Lung microvascular endothelial cell (primary cell): Measurements from ENCODE around the gene TBC1D25. TPM values are rescaled to one million over a fixed set of nuclear protein-coding genes. Genes with fewer than 3 reads are reported as not detected.

Experiments used
- DNase-seq, 2 donors: peaks; one replicate each; pipeline versions ENCODE4 v3.0.0 to v3.0.0-alpha.2; 2010; ENCODE audit warnings: low read depth in 2 of 2
- total RNA-seq: library from RNA; depleted of rRNA; stranded (reverse); fragments of >200 nt; gene quantifications from 2 replicates; pipeline ENCODE4 v1.2.1, GENCODE V29; 2014

The TBC1D25 gene, protein sequence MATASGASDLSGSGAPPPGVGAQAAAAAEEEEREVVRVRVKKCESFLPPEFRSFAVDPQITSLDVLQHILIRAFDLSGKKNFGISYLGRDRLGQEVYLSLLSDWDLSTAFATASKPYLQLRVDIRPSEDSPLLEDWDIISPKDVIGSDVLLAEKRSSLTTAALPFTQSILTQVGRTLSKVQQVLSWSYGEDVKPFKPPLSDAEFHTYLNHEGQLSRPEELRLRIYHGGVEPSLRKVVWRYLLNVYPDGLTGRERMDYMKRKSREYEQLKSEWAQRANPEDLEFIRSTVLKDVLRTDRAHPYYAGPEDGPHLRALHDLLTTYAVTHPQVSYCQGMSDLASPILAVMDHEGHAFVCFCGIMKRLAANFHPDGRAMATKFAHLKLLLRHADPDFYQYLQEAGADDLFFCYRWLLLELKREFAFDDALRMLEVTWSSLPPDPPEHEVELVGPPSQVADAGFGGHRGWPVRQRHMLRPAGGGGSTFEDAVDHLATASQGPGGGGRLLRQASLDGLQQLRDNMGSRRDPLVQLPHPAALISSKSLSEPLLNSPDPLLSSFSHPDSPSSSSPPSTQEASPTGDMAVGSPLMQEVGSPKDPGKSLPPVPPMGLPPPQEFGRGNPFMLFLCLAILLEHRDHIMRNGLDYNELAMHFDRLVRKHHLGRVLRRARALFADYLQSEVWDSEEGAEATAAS
- total RNA-seq = 4.1 and 7.9 TPM in 2 replicates

DNA sequence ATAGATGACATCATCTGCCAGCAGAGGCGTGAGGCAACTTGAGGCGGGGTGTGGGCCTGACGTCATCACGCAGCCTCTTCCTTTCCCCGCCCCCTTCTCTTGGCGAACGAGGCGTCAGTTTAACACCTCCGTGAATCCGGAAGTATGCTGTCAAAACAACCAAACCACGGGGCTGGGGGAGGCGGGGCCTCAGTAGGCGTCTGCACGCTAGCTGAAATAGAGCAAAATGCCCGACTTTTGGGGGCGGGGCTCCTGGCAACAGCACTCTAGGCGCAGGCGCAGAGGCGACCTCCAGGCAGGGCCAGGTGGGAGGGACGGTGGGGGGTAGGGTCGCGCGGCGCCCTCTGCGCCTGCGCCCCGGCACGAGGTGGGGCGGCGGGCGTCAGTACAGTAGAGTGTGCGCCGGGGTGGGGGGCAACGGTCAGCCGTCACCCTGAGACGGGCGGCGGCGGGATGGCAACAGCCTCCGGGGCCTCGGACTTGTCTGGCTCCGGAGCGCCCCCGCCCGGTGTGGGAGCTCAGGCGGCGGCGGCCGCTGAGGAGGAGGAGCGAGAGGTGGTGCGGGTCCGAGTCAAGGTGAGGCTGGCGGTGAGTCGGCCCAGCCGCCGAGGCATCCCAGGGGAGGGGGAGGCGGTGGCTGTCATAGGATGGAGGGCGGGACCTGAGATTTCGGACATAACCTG is at the start of gene TBC1D25:
TBC1D25 (plus strand) TSS at position 370 of the 683 bp plus-strand sequence; CDS start at position 454, 84 bp downstream.
- DNase-seq = peak; percentile 98 to 99

DNA sequence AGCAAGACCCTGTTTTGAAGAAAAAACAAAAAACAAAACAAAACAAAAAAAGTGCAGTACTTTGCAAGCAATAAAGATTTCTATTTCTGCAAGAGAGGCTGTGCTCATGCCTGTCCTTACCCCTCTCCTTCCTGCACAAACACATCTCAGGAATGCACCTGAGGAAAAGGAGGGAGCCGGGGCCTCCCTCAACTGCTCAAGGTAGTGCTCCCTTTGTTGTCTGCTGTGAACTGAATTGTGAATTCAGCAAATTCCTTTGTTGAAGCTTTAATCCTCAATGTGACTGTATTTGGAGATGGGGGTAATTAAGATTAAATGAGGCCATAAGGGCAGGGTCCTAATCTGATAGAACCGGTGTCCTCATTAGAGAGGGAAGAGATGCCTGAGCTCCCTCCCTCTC is 49.6 kb upstream of the TBC1D25 start:
- DNase-seq = no peak

DNA sequence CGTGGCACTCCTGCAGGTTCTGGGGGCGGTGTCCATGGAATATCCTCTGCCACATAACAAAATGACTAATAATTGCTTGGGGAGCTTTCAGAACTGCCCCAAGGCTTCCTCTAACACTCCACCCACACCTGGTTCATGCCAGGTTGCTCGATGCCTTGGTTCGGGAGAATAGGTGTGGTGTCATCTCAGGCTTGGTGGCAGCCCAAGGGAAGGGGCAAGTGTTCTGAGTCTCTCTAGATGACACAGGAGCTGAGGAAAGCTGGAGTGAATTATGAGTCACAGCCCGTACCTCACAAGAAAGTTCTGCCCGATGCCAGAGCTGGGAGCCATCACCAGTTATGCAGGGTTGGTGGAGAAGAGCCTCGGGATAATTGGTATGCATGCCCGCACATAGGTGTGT is 48.9 kb upstream of the TBC1D25 start:
- no peak for DNase-seq

DNA sequence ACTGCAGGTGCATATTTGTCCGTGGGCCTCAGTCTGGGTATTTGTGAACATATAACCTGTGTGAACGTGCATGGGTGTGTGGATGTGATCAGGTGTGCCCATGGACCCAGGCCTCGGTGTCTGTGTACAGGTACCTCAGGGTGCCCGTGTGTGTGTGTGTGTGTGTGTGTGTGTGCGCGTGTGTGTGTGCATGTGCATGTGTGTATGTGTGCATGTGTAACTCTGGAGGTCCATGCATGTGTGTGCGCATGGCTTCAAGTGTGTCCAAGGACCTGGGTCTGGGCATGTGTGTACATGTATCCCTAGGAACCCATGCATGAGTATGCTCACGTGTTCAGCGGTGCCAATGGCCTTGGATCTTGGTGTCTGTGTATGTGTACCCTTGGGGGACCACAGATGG is 47.7 kb upstream of the TBC1D25 start:
- DNase-seq = no peak

DNA sequence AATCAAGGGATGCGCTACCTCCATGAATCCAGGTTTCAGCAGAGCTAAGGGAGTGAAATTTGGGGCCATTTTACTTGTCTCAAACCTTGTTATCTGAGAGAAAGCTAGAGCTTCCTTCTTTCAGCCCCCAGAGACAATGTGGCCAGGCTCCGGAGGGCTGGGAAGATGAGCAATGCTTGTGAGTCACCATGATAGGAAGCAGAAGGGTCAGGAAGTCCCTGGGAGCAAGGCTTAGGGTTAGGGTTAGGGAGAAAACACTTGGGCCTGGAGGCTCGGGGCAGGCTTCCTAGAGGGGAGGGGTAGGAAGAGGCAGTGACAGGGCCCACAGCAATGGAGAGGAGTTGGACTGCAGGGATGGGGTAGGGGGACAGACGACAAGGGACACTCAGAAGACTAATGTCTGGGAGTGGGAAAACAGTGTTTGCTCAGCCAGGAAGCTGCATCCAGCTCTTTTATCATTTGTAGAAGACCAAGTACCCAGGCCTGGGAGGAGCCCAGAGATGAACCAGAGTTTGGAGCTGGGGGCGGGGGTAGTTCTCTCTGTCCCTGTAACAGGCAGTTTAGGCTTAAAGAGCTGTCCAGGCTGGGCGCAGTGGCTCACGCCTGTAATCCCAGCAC is 47.1 kb upstream of the TBC1D25 start:
- DNase-seq = peak in 1 of 2 donors; percentile 30

DNA sequence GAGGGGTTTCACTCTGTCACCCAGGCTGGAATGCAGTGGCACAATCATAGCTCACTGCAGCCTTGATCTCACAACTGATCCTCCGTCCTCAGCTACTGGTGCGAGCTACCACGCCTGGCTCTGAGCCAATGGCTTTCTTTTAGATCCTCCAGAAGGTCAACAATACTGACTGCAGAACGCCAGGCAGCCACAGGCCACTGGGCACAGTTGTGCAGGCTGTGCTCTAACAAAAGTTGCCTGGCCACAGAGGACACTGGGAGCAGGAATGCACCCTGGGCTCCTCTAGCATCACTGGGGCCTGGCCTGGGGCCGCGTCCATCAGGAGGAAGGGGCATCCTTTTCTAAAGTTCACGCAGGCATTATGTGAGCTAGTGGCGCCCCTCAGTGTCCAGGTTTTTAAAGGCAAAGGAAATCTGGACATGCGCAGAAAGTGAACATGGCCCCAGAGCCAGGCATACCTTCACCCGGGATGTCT is 45.6 kb upstream of the TBC1D25 start:
- DNase-seq = peak; percentile 48 to 51

DNA sequence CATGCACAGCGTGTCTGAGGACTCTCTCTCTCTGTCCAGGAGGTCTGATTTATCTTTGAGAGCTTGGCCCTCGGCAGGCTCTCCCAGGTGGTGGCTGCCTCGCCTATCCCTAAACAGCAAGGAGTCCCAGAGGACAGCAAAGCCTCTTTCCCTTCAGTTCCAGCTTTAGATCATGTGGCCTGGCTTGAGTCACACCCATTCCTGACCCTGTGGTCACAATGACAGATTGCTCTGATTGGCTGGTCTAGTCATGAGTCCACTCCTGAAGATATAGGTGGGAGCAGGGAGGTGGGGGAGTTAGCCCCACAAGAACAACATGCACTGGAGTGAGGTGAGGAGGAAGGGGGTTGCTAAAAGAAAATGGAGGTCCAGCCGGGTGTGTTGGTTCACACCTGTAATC is 42.9 kb upstream of the TBC1D25 start:
- DNase-seq = no peak

DNA sequence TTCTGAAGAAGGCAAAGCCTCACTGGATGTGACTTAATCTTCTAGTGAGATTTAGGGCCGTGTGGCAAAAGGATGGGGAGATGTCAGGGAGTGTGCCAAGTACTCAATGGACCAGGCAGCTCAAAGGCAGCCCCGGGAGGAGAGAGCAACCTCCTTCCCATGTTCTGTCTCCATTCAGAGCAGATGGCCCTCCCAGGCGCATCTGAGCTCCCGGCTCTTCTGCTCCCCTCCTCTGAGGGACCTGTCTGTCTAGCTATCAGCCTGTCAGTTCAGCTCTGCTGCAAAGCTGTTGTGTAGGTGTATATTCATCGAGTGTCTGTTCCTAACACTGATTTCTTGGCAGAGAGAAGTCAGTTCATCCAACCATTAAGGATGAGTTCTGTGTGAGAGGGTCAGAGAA is 41.6 kb upstream of the TBC1D25 start:
- no peak for DNase-seq

DNA sequence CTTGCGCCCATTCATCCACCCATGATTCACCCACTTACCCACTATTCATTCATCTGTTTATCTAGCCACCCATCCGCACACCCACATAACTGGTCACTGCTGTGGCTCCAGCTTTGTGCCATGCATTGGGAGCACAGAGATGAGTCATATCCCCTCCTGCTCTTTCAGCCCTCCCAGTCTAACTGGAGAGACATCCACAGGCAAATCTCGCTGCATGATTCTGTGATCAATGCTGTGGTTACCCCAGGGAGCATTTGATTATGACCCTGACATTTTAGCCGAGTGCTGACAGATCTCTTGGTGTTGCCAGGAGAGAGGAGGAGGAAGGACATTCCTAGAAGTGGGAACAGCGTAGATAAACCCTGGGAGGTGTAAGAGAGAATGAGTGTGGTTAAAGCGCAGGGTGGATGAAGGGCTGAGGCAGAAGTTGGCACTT is 41.1 kb upstream of the TBC1D25 start:
- DNase-seq = peak; percentile 45 to 58

DNA sequence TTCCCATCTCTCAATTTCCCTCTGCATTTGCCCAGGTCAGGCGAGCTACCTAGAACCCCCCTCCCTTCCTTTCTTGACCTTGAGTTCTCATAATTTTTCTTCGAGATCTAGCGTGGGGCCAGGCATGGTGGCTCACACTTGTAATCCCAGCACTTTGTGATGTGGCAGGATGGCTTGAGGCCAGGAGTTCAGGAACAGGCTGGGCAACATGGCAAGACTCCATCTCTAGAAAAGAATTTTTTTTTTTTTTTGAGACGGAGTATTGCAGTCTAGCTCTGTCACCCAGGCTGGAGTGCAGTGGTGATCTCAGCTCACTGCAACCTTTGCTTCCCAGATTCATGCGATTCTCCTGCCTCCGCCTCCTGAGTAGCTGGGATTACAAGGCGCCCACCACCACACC is 35.3 kb upstream of the TBC1D25 start:
- DNase-seq = no peak

DNA sequence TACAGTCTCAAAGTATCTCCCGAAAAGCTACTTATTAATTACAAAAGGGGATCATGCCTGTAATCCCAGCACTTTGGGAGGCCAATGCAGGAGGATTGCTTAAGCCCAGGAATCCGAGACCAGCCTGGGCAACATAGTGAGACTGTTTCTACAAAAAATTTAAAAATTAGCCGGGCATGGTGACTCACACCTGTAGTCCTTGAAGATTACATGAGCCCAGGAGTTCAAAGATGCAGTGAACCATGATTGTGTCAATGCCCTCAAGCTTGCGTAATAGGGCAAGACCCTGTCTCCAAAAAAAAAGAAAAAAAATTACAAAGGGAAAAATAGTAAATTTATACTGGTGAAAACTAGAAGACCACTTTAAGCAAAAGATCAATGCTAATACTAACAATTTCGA is 34.0 kb upstream of the TBC1D25 start:
- DNase-seq = no peak

DNA sequence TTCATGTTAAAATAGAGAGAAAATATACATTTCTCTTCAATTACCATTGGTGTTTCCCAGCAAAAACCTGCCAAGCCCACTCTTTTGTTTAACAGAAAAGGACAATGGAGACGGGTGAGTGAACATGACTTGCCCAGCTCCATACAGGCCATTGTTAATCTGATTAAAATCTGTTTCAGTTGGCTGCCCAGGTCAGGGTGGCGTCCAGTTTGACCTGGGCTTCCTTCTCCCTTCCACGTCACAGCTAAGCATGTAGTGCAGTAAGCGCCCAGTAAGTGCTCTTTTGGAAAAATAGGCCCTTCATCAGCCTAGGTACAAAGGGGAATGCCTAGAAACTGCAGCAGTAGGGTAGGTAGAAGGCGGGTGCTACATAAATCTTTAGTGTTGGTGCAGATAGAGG is 32.3 kb upstream of the TBC1D25 start:
- DNase-seq = no peak

DNA sequence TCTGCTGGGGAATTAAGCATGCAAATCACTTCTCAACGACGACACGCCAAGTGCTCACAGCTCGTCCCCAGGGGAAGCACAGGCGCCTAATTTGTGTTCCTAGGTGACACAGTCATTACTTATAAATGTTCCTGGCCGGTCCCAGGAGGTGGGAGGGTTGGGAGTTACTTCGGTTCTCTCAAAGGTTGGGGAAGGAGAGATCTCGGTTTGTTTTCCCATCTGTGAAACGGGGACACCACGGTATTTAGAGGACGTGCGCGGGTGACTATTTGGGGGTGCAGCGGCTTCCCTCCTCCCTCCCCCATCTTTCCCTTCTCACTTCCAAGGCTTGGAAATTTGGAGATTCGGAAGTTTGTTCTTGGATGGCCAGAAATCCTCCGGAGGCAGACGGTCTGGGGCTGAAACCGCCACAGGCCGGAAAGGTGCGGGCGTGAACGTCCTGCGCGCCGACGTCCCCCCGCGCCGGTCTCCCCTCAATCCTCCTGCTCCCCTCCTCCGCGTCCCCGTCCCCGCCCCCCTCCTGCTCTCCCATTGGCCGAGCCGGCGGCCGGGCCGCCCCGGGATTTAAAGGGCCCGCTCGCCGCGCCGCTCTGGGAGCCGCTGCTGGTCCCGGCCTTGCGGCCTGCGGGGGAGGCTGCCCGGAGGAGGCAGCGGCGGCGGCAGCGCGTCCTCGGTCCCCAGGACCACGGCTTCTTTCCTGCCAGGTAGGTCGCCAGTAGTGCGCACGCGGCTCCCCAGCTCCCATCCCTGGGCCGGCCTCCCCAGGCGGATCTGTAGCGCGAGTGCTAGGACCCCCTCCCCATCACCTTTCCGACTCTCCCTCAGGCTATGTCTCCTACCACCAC is 30.9 kb upstream of the TBC1D25 start, which contains the start of gene PORCN:
PORCN (plus strand) TSS at position 593 of the 845 bp plus-strand sequence. CDS start 829 bp downstream, outside the sequence.
- DNase-seq = peak; percentile 61 to 63

DNA sequence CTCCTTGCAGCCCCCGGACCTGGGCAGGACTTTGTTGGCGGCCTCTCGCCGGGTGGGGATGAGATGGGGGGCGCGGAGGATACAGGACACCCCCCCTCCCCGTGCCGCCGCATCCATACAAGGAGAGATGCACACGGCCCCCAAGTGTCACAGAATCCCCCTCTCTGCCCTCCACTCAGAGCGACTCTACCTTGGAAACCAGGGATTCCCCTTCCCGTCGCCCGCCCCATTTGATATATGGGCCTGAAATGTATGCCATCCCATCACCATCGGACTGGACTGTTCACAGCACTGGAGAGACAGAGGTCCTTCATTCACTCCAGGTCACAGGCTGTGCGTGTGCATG is 30.3 kb upstream of the TBC1D25 start:
- DNase-seq = no peak

DNA sequence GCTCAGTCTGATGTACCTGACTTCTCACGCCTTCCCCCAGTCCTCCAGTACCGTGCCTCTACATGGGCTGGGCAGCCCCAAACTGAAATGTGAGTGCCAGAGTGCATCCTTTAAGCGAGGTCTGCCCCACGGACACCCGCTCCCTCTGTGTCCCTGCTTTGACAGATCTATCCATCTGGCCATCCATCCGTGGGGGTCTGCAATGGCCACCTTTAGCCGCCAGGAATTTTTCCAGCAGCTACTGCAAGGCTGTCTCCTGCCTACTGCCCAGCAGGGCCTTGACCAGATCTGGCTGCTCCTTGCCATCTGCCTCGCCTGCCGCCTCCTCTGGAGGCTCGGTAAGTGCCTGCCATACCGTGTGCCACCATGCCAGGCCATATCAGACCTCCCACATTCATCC is 29.9 kb upstream of the TBC1D25 start:
- no peak for DNase-seq

DNA sequence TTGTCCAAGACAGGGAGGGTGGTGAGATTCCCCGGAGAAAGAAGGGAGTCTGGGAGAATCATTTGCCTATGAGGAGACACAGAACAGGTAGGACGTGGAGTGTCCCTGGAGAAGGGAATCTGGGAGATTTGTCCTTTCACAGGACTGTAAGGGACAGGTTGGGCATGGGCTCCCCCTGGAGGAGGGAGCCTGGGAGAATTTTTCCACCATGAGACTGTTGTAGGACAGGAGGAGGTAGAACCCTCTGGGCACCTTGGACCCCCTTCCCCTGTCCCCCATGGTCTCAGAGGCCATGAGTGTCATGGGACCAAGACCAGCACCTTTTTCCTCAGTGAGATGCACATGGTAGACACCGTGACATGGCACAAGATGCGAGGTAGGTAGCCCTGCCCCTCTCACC is 28.0 kb upstream of the TBC1D25 start:
- peak; percentile 35 to 47 for DNase-seq

DNA sequence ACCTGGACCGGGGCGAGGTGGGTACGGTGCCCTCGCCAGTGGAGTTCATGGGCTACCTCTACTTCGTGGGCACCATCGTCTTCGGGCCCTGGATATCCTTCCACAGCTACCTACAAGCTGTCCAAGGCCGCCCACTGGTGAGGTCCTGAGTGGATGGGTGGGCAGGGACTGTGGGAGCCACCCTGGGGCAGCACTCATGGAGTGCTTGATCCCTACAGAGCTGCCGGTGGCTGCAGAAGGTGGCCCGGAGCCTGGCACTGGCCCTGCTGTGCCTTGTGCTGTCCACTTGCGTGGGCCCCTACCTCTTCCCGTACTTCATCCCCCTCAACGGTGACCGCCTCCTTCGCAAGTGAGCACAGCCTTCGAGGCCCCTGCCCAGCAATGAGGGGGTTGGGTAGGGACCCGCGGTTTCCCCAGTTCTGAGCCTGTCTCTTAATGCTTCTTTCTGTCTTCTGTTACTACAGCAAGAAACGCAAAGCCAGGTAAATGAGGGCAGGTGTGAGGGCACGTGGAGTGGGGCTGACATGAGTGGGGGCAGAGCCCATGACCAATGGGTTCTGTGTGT is 27.1 kb upstream of the TBC1D25 start:
- DNase-seq = no peak

DNA sequence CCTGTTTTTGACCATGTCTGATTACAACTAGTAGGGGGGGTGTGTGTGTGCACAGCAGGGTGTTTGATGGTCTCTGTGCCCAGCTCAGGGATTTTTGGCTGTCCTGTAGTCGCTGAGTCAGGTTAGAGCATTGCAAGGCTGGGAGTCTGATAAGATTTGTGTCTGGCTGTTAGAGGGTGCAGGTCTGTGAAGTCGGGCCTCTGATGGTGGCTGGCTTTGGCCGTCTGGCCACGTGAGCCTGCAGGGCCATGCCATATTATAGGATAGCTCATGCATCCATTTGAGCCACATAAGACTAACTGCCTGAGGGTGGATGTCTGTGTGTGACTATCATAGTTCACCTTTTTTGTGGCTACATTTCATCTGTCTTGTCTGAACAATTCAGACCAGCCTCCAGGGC is 25.8 kb upstream of the TBC1D25 start:
- DNase-seq = no peak

DNA sequence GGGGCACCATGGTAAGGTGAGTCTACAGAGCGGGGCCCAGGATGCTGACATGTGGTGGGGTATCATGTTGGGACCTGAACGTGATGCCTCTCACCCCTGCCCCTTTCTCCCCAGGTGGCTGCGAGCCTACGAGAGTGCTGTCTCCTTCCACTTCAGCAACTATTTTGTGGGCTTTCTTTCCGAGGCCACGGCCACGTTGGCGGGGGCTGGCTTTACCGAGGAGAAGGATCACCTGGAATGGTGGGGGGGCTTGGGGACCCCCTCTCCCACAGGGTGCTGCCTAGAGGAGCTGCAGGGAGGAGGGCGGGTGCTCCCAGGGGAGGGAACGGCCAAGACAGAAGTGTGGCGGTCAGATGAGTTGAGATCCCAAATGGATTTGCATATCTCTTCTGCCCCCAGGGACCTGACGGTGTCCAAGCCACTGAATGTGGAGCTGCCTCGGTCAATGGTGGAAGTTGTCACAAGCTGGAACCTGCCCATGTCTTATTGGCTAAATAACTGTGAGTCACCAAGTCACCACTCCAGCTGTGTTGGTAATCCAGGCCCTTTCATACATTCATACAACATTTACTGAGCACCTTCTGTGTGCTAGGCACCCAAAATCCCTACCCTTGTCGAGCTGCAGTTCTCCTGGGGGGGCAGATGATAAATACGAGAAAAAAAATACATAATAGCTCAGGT is 25.2 kb upstream of the TBC1D25 start:
- no peak for DNase-seq
